ENCODE data around the gene ZNRF2.

Gene ZNRF2

GRCh38 chr7:30244340-30244739 lies 40.1 kb upstream of the ZNRF2 start:
- DNase-seq (ENCODE audit: low read depth) = no peak
- no peak overlapping the region for H3K4me3 ChIP-seq (ENCODE audit: low read depth, low read length)
- TF ChIP-seq MYC (IDR thresholded peaks at IDR 0.05; ENCODE audit: low read depth, low read length) (no peak), MAX (IDR thresholded peaks at IDR 0.05; ENCODE audit: low read depth, low read length) (no peak), POLR2A (IDR thresholded peaks at IDR 0.05; ENCODE audit: extremely low read depth, insufficient read length) (no peak)
- TF ChIP-seq, protein P1, sequence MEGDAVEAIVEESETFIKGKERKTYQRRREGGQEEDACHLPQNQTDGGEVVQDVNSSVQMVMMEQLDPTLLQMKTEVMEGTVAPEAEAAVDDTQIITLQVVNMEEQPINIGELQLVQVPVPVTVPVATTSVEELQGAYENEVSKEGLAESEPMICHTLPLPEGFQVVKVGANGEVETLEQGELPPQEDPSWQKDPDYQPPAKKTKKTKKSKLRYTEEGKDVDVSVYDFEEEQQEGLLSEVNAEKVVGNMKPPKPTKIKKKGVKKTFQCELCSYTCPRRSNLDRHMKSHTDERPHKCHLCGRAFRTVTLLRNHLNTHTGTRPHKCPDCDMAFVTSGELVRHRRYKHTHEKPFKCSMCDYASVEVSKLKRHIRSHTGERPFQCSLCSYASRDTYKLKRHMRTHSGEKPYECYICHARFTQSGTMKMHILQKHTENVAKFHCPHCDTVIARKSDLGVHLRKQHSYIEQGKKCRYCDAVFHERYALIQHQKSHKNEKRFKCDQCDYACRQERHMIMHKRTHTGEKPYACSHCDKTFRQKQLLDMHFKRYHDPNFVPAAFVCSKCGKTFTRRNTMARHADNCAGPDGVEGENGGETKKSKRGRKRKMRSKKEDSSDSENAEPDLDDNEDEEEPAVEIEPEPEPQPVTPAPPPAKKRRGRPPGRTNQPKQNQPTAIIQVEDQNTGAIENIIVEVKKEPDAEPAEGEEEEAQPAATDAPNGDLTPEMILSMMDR (IDR thresholded peaks at IDR 0.05; ENCODE audit: low read depth, low read length) = no peak

- no peak for DNase-seq (ENCODE audit: low read depth)
- TF ChIP-seq, protein P1 (IDR thresholded peaks at IDR 0.05; ENCODE audit: low read depth, low read length) = no peak
- TF ChIP-seq POLR2A (IDR thresholded peaks at IDR 0.05; ENCODE audit: extremely low read depth, insufficient read length) = no peak
Measured at GRCh38 chr7:30245913-30246312, 38.5 kb upstream of the ZNRF2 start.

DNA sequence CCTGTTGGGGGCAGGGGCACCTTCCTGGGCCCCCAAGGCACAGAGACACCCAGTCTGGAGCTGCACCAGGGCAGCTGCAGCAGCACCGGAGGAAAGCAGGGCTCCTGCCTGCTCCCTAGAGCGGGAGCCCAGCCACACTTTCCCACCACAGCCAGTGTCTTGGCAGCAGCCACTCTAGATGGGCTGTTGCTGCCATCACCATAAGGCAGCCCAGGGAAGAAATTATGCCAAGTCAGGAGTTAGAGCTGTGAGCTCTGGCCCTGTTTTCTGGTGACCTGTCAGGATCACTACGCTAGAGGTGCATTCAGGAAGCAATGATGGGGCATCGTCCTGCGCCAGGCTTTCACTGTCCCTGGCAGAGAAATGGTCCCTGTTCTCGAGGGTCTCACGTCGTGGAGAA lies 38.0 kb upstream of the ZNRF2 start:
- TF ChIP-seq MAX (IDR thresholded peaks at IDR 0.05; ENCODE audit: low read depth, low read length) (no peak), MYC (IDR thresholded peaks at IDR 0.05; ENCODE audit: low read depth, low read length) (no peak), POLR2A (IDR thresholded peaks at IDR 0.05; ENCODE audit: extremely low read depth, insufficient read length) (no peak)
- TF ChIP-seq, protein P1 (IDR thresholded peaks at IDR 0.05; ENCODE audit: low read depth, low read length) = no peak
- DNase-seq (ENCODE audit: low read depth) = no peak
- no peak overlapping the region for H3K4me3 ChIP-seq (ENCODE audit: low read depth, low read length)

More at GRCh38 chr7:30245913-30246312, 38.5 kb upstream of the ZNRF2 start:
- no peak overlapping the region for H3K4me3 ChIP-seq (ENCODE audit: low read depth, low read length)

DNA sequence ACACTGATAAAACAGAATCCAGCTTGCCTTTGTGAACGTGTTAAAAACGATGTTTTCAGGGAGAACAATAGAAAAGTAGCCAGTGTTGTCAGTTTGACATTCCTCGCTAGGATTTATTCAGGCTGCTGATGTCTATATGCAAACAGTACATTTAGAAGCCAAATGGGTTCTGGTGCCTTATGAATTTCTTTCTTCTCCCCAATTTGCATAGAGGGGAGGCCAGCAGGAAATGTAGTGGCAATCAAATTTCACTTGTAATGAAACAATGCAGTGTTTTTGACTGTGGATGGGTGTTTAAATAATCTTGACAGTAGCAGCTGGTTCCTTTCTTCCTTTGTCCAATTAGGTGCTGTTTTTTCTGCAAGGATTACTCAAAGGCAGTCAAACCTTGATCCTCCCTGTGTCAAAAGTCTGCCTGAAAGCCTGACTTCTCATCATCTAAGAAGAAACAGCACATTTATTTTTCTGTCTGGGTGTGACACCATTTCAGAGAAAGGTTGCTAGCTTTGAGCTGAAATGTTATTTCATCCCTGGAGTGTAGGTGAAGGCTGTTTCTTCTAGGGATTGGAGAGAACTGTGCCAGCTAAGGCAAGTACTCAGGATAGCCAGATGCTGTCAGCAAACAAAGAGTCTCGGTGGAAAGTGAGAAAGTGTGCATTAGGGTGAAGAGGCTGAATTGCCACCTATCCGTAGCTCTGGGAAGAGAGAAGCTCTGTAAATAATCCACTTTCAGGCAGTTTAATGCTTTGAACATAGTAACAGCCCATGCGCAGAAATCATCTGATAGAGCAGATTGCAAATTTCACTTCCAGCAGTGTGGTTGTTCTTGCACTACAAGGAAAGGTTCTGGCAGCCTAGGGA lies 36.6 kb upstream of the ZNRF2 start:
- DNase-seq (ENCODE audit: low read depth) = no peak
- TF ChIP-seq, protein P1 (IDR thresholded peaks at IDR 0.05; ENCODE audit: low read depth, low read length) = no peak
- TF ChIP-seq MYC (IDR thresholded peaks at IDR 0.05; ENCODE audit: low read depth, low read length) (no peak), MAX (IDR thresholded peaks at IDR 0.05; ENCODE audit: low read depth, low read length) (no peak), POLR2A (IDR thresholded peaks at IDR 0.05; ENCODE audit: extremely low read depth, insufficient read length) (no peak)
- no peak overlapping the region for H3K4me3 ChIP-seq (ENCODE audit: low read depth, low read length)

DNA sequence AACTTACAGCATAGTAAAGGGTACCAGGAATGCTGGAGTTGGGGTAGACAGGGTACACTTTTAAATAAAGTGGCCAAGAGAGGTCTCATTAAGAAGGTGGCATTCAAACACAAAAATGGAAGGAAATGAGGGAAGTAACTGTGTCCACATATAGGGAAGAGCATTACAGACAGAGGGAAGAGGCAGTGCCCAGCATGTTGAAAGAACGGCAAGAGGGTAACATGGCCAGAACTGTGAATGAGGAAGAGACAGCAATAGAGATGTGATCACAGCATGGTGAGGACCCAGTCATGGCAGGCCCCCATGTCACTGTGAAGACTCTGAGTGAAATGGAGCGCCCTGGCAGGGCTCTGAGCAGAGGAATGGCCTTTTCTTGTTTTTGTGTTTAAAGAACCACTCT lies 35.1 kb upstream of the ZNRF2 start:
- TF ChIP-seq POLR2A (IDR thresholded peaks at IDR 0.05; ENCODE audit: extremely low read depth, insufficient read length) (no peak), MAX (IDR thresholded peaks at IDR 0.05; ENCODE audit: low read depth, low read length) (no peak), MYC (IDR thresholded peaks at IDR 0.05; ENCODE audit: low read depth, low read length) (no peak)
- TF ChIP-seq, protein P1 (IDR thresholded peaks at IDR 0.05; ENCODE audit: low read depth, low read length) = no peak
- DNase-seq (ENCODE audit: low read depth) = no peak
- H3K4me3 ChIP-seq (ENCODE audit: low read depth, low read length) = no peak overlapping the region
